H1 (cell line): ENCODE data around the gene MMP24OS.

Experiments used
- EGR1 ChIP-seq: IDR thresholded peaks from 2 replicates; pipeline ENCODE4 v1.6.1; 2011; ENCODE audit warnings: low read depth, low read length, borderline replicate concordance
- EP300 ChIP-seq, 2 experiments: IDR thresholded peaks; 1 replicate in 1 of 2; 2 replicates in 1 of 2; pipeline ENCODE4 v1.6.1; 2011 to 2012; ENCODE audit warnings: low read depth in 2 of 2, low read length in 2 of 2, mild to moderate bottlenecking in 2 of 2, borderline replicate concordance in 1 of 2, inconsistent platforms in 1 of 2, moderate library complexity in 1 of 2
- GABPA ChIP-seq: IDR thresholded peaks from 2 replicates; pipeline ENCODE4 v1.6.1; 2011; ENCODE audit warnings: mild to moderate bottlenecking, low read length, moderate library complexity, borderline replicate concordance; ENCODE audit not compliant: insufficient read depth
- JUN ChIP-seq: IDR thresholded peaks from 2 replicates; pipeline ENCODE4 v1.6.1; 2011; ENCODE audit warnings: low read depth, mild to moderate bottlenecking, improper control_type of control experiment, low read length
- KDM1A ChIP-seq: fragments of 200-600, 300-600 bp; sonication (generic); IDR thresholded peaks from 2 replicates; pipeline ENCODE4 v1.7.1; 2016; ENCODE audit warnings: mild to moderate bottlenecking, low read length, borderline replicate concordance
- POLR2A ChIP-seq, 2 experiments: IDR thresholded peaks; 1 replicate in 1 of 2; 2 replicates in 1 of 2; pipeline ENCODE4 v1.6.1; 2011; ENCODE audit warnings: low read depth in 2 of 2, low read length in 2 of 2, mild to moderate bottlenecking in 2 of 2; ENCODE audit errors: control extremely low read depth in 1 of 2
- POLR2AphosphoS5 ChIP-seq: IDR thresholded peaks from 2 replicates; pipeline ENCODE4 v1.6.1; 2011; ENCODE audit warnings: low read depth, low read length
- POU5F1 ChIP-seq: IDR thresholded peaks from 2 replicates; pipeline ENCODE4 v1.6.1; 2011; ENCODE audit warnings: low read depth, mild to moderate bottlenecking, low read length, moderate library complexity
- SAP30 ChIP-seq: fragments of 300-600 bp; sonication (generic); IDR thresholded peaks from 2 replicates; pipeline ENCODE4 v1.7.1; 2012; ENCODE audit warnings: low read length, moderate library complexity, mild to moderate bottlenecking, inconsistent platforms; ENCODE audit not compliant: insufficient read depth, insufficient replicate concordance
- SP2 ChIP-seq: IDR thresholded peaks from 2 replicates; pipeline ENCODE4 v1.6.1; 2012; ENCODE audit warnings: mild to moderate bottlenecking, low read length, inconsistent platforms
- TCF12 ChIP-seq: IDR thresholded peaks from 2 replicates; pipeline ENCODE4 v1.6.1; 2011; ENCODE audit warnings: low read depth, mild to moderate bottlenecking, low read length
- TF ChIP-seq, protein P1 (sequence below), 3 experiments: IDR thresholded peaks; 1 replicate in 2 of 3; 2 replicates in 1 of 3; pipeline versions ENCODE4 v1.5.1 to v1.6.1; 2011; ENCODE audit warnings: low read length in 3 of 3, mild to moderate bottlenecking in 3 of 3, inconsistent platforms in 2 of 3, low read depth in 1 of 3, moderate library complexity in 1 of 3; ENCODE audit not compliant: insufficient read depth in 1 of 3; ENCODE audit errors: control extremely low read depth in 1 of 3
- TF ChIP-seq, protein P2 (sequence below): IDR thresholded peaks from 2 replicates; pipeline ENCODE4 v1.6.1; 2011; ENCODE audit warnings: low read depth, mild to moderate bottlenecking, low read length; ENCODE audit not compliant: insufficient read depth
- TF ChIP-seq, protein P3 (sequence below): IDR thresholded peaks from 2 replicates; pipeline ENCODE4 v1.6.1; 2012; ENCODE audit warnings: inconsistent platforms

DNA sequence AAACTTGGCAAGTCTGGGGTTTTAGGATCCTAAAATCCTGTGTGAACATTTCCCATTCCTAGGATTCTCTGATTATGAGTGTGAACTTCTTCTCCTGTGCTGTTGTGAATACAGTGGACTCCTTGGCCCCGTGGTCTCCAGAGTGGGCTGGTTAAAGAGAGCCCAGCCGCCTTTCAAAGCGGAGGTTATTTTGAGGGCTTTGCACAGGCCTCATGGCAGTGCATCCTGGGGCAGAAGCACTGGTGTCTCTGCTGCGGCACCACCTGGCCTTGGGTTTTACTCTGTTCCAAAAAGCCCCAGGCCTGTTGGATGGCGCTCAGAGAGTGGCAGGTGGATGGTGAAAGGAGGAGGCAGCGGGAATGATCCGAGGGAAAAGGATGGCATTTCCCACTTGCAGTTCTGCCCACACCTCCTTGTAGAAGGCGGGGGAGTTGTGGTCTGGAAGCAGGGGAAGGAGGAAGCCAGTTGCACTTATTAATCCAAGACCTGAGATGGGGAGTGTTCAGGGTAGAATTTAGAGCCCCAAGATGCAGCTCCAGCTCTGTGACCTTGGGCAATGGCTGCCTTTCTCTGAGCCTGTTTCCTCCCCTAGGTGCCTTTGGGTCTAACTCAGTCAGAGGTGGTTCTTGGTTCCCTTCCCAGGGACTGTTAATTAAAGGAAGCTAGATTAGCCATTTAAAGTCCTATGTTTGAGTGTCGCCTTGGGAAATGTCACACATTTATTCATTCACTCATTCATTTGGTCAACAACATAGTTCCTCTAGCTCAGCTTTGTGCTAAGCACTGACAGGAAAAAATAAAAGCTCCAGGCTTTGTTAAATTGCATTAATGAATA lies 29.1 kb downstream of the MMP24OS start:
- TF ChIP-seq SP2 (no peak), POLR2A (IDR thresholded peaks at IDR 0.05; ENCODE audit: control extremely low read depth in 1 of 2, low read depth in 2 of 2, low read length in 2 of 2) (no peak), SAP30 (no peak), GABPA (no peak), POU5F1 (no peak), KDM1A (no peak), EGR1 (no peak), JUN (no peak), POLR2AphosphoS5 (no peak), TCF12 (no peak), EP300 (IDR thresholded peaks at IDR 0.05; ENCODE audit: borderline replicate concordance in 1 of 2, low read depth in 2 of 2, low read length in 2 of 2) (no peak)
- TF ChIP-seq, protein P1, sequence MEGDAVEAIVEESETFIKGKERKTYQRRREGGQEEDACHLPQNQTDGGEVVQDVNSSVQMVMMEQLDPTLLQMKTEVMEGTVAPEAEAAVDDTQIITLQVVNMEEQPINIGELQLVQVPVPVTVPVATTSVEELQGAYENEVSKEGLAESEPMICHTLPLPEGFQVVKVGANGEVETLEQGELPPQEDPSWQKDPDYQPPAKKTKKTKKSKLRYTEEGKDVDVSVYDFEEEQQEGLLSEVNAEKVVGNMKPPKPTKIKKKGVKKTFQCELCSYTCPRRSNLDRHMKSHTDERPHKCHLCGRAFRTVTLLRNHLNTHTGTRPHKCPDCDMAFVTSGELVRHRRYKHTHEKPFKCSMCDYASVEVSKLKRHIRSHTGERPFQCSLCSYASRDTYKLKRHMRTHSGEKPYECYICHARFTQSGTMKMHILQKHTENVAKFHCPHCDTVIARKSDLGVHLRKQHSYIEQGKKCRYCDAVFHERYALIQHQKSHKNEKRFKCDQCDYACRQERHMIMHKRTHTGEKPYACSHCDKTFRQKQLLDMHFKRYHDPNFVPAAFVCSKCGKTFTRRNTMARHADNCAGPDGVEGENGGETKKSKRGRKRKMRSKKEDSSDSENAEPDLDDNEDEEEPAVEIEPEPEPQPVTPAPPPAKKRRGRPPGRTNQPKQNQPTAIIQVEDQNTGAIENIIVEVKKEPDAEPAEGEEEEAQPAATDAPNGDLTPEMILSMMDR (IDR thresholded peaks at IDR 0.05; ENCODE audit: control extremely low read depth in 1 of 3, insufficient read depth in 1 of 3, low read depth in 1 of 3, low read length in 3 of 3) = no peak
- TF ChIP-seq, protein P2, sequence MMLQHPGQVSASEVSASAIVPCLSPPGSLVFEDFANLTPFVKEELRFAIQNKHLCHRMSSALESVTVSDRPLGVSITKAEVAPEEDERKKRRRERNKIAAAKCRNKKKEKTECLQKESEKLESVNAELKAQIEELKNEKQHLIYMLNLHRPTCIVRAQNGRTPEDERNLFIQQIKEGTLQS = no peak
- TF ChIP-seq, protein P3, sequence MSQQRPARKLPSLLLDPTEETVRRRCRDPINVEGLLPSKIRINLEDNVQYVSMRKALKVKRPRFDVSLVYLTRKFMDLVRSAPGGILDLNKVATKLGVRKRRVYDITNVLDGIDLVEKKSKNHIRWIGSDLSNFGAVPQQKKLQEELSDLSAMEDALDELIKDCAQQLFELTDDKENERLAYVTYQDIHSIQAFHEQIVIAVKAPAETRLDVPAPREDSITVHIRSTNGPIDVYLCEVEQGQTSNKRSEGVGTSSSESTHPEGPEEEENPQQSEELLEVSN = no peak
